OCI-LY7 (cell line): ENCODE data around the gene OR52K1. TPM values are rescaled to one million over a fixed set of nuclear protein-coding genes. Genes with fewer than 3 reads are reported as not detected.

Source experiments
- BruUV-seq: library from RNA; stranded (reverse); fragments of 400-500 nt; replicated peaks from 2 replicates; lab custom pipeline; 2021; lab: Mats Ljungman, UMichigan
- CTCF ChIA-PET: fragments of 300-600 bp; sonication (Branson Sonifier 250); formaldehyde crosslinking; loops from one replicate; lab custom pipeline; 2022; ENCODE audit warnings: antibody characterized with exemption; ENCODE audit not compliant: unreplicated experiment; lab: Charles Lee
- POLR2A ChIA-PET: fragments of 300-600 bp; sonication (Branson Sonifier 250); formaldehyde crosslinking; loops from one replicate; lab custom pipeline; 2022; ENCODE audit warnings: antibody characterized with exemption; lab: Charles Lee
- DNase-seq: peaks from one replicate; pipeline ENCODE4 v3.0.0-alpha.2; 2015; ENCODE audit warnings: low spot score
- H2AFZ ChIP-seq: fragments of 200-600 bp; sonication (generic), shearing (Covaris generic); 2 replicates; pipeline ENCODE4 v1.6.1; 2014; ENCODE audit warnings: mild to moderate bottlenecking, antibody characterized with exemption, low read length, moderate library complexity
- H3K27ac ChIP-seq: fragments of 200-600 bp; sonication (generic); 2 replicates; pipeline ENCODE4 v1.5.1; 2014; ENCODE audit warnings: mixed run types, low read depth, mild to moderate bottlenecking, moderate library complexity, low read length, inconsistent platforms; ENCODE audit not compliant: poor library complexity, severe bottlenecking
- H3K36me3 ChIP-seq: fragments of 200-600 bp; sonication (generic); 2 replicates; pipeline ENCODE4 v1.6.1; 2014; ENCODE audit warnings: mild to moderate bottlenecking, antibody characterized with exemption, low read length, moderate library complexity, mixed read lengths; ENCODE audit not compliant: insufficient read depth
- H3K4me1 ChIP-seq: fragments of 200-600 bp; sonication (generic); 2 replicates; pipeline ENCODE4 v1.5.1; 2014; ENCODE audit warnings: mild to moderate bottlenecking, low read length; ENCODE audit not compliant: insufficient read depth, poor library complexity, severe bottlenecking
- H3K4me2 ChIP-seq: fragments of 200-600 bp; sonication (generic); 2 replicates; pipeline ENCODE4 v1.6.1; 2014; ENCODE audit warnings: mild to moderate bottlenecking, low read length
- H3K4me3 ChIP-seq: fragments of 200-600 bp; sonication (generic); 2 replicates; pipeline ENCODE4 v1.5.1; 2014; ENCODE audit warnings: mild to moderate bottlenecking, low read depth, low read length; ENCODE audit not compliant: poor library complexity, severe bottlenecking
- H3K79me2 ChIP-seq: fragments of 200-600 bp; sonication (generic); 2 replicates; pipeline ENCODE4 v1.6.1; 2016; ENCODE audit warnings: low read depth, mild to moderate bottlenecking, low read length, moderate library complexity, mixed read lengths; ENCODE audit not compliant: insufficient read depth
- H3K9me2 ChIP-seq: fragments of 200-600 bp; sonication (generic); 2 replicates; pipeline ENCODE4 v1.6.1; 2016; ENCODE audit warnings: mild to moderate bottlenecking, low read length, mixed read lengths; ENCODE audit not compliant: insufficient read depth
- H3K9me3 ChIP-seq: fragments of 200-600 bp; sonication (generic); 2 replicates; pipeline ENCODE4 v1.6.1; 2014; ENCODE audit warnings: mild to moderate bottlenecking, mixed run types, low read length, mixed read lengths
- H4K20me1 ChIP-seq: fragments of 200-600 bp; sonication (generic); 2 replicates; pipeline ENCODE4 v1.6.1; 2014; ENCODE audit warnings: mild to moderate bottlenecking, antibody characterized with exemption, low read length, moderate library complexity, mixed read lengths; ENCODE audit not compliant: insufficient read depth
- EZH2phosphoT487 ChIP-seq: fragments of 200-600 bp; sonication (generic); IDR thresholded peaks from 2 replicates; pipeline ENCODE4 v1.6.1; 2018; ENCODE audit warnings: low read depth, borderline replicate concordance, mild to moderate bottlenecking, mixed run types, antibody characterized with exemption, low read length, moderate library complexity, mixed read lengths
- intact Hi-C: fragments of 100-400 bp; cut with micrococcal nuclease; formaldehyde crosslinking; loops from one replicate; pipeline ENCODE4 v1.10.0; 2022; ENCODE audit not compliant: unreplicated experiment
- total RNA-seq, 2 experiments: library from RNA; depleted of rRNA in 1 of 2; stranded (reverse); fragments of >200 nt in 1 of 2; shearing (Covaris generic) in 1 of 2; gene quantifications; 2 replicates each; pipeline ENCODE4 v1.2.3, GENCODE V29; 2014 to 2022
- TF ChIP-seq, protein P1 (sequence below): fragments of 200-600 bp; sonication (generic); conservative IDR thresholded peaks from 2 replicates; pipeline ENCODE4 v1.5.1; 2014; ENCODE audit warnings: mild to moderate bottlenecking, antibody characterized with exemption, low read length, moderate library complexity, mixed read lengths

Gene OR52K1
- total RNA-seq, 2 experiments from 2014 or later = not detected

DNA sequence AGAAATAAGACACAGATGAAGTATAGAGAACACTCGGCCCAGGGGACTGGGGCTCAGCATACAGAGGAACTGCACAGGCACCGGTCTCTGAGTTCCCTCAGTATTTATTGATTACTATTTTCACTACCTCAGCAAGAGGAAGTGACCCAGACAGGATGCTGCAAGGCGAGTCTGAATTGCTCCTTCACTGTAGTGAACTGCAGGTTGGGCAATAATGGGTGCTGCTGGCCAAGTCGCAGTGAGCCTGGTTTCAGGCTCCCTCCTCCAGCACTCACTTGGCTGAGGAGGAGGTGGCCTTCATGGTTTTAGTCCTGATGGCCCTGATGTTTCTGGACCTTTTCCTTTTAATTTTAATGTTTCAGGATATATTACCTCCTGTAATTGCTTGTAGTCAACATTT, 22.9 kb upstream of the OR52K1 start:
- no peak overlapping the region for H2AFZ ChIP-seq
- no TSS peak for BruUV-seq
- no peak overlapping the region for H3K4me2 ChIP-seq
- no peaks in the 10 kb centered on the region for H4K20me1 ChIP-seq
- no peaks in the 10 kb centered on the region for H3K79me2 ChIP-seq
- H3K9me2 ChIP-seq = no peaks in the 10 kb centered on the region
- H3K9me3 ChIP-seq = no peaks in the 10 kb centered on the region
- intact Hi-C loops = no loop called here
- POLR2A ChIA-PET = no interaction called here
- no peak overlapping the region for H3K27ac ChIP-seq
- no peaks in the 10 kb centered on the region for H3K4me1 ChIP-seq
- no peaks in the 10 kb centered on the region for H3K36me3 ChIP-seq
- no peak for DNase-seq
- CTCF ChIA-PET = no interaction called here
- no peak overlapping the region for H3K4me3 ChIP-seq
- TF ChIP-seq, protein P1, sequence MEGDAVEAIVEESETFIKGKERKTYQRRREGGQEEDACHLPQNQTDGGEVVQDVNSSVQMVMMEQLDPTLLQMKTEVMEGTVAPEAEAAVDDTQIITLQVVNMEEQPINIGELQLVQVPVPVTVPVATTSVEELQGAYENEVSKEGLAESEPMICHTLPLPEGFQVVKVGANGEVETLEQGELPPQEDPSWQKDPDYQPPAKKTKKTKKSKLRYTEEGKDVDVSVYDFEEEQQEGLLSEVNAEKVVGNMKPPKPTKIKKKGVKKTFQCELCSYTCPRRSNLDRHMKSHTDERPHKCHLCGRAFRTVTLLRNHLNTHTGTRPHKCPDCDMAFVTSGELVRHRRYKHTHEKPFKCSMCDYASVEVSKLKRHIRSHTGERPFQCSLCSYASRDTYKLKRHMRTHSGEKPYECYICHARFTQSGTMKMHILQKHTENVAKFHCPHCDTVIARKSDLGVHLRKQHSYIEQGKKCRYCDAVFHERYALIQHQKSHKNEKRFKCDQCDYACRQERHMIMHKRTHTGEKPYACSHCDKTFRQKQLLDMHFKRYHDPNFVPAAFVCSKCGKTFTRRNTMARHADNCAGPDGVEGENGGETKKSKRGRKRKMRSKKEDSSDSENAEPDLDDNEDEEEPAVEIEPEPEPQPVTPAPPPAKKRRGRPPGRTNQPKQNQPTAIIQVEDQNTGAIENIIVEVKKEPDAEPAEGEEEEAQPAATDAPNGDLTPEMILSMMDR = no peak
- no peak for TF ChIP-seq EZH2phosphoT487

DNA sequence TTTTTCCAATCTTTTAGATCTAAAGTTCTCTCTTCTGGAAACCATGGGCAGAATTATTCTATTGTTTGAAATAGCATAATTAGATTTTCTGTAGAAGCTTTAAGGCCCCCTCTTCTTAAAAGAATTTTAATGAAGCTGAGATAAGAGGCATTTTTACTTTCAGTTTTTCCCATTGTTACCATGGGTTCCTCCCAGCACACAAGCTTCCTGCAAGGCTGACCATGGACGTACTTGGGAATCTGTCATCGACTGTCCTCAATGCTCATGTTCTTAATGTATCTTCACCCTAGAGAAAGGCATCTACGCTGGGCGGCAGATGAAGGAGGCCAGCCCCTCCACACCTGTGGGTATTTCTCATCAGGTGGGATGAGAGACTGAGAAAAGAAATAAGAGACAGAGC, 22.3 kb upstream of the OR52K1 start:
- no peak for DNase-seq
- ChIA-PET POLR2A (no interaction called here), CTCF (no interaction called here)
- Histone ChIP-seq H2AFZ (no peak overlapping the region), H3K9me3 (no peaks in the 10 kb centered on the region), H3K4me2 (no peak overlapping the region), H4K20me1 (no peaks in the 10 kb centered on the region), H3K27ac (no peak overlapping the region), H3K36me3 (no peaks in the 10 kb centered on the region), H3K4me3 (no peak overlapping the region), H3K79me2 (no peaks in the 10 kb centered on the region), H3K9me2 (no peaks in the 10 kb centered on the region), H3K4me1 (no peaks in the 10 kb centered on the region)
- no peak for TF ChIP-seq EZH2phosphoT487
- TF ChIP-seq, protein P1 = no peak
- intact Hi-C loops = no loop called here
- no TSS peak for BruUV-seq

DNA sequence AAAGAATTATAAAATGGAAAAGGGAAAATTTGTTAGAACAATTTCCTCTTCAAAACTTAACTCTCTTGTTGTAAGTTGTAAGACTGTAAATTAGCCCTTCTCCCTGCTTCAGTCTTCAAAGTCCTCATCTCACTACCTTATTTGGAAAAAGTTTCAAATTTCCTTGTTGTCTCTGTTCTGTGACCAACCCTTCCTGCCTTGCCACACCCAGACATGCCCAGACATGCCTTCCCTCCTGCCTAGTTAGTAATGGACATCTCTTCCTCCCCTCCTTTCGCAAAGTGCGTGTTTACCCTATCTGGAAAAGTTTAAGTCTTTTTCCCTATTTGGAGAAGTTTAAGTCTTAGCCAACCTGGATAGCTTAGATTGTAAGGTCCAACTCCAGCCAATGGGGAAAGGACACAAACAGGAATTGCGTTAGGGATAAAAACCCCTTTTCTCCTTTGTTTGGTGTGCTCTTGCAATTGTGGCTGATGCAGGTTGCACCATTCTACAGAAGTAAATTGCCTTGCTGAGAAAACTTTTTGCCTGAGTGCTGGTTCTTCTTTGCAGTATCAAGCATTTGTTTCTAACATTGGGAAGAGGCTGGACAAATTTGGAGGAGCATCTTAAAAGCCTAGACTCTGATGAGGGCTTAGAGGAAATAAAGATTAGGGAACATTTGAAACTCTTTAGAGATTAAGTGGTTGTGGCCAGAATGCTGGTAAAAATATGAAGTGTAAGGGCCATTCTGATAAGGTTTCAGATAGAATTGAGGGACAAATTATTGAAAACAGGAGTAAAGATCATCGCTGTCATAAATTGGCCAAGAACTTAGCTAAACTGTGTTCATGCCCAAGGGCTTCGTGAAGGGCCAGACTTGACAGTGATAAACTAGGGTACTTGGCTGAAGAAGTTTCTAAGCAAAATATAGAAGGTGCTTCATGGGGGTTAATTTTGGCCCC, 18.0 kb upstream of the OR52K1 start:
- TF ChIP-seq EZH2phosphoT487 = no peak
- TF ChIP-seq, protein P1 = no peak
- Histone ChIP-seq H3K4me3 (no peak overlapping the region), H3K9me3 (no peaks in the 10 kb centered on the region), H3K4me1 (no peaks in the 10 kb centered on the region), H3K4me2 (no peak overlapping the region), H4K20me1 (no peaks in the 10 kb centered on the region), H3K36me3 (no peaks in the 10 kb centered on the region), H2AFZ (no peak overlapping the region), H3K9me2 (no peaks in the 10 kb centered on the region), H3K27ac (no peak overlapping the region), H3K79me2 (no peaks in the 10 kb centered on the region)
- BruUV-seq = no TSS peak
- intact Hi-C loops = no loop called here
- ChIA-PET CTCF (no interaction called here), POLR2A (no interaction called here)
- DNase-seq = no peak
